K562 (cell line): Measurements from ENCODE around the gene NLE1. TPM values are rescaled to one million over a fixed set of nuclear protein-coding genes. Genes with fewer than 3 reads are reported as not detected.

Experiments
- ATAC-seq: fragments of 200-7000 bp; cut with Tn5 transposase; 3 replicates; pipeline ENCODE4 v1.9.1; 2020; ENCODE audit warnings: moderate library complexity
- BruUV-seq: library from RNA; stranded (reverse); fragments of 400-500 nt; replicated peaks from 2 replicates; lab custom pipeline; 2021; lab: Mats Ljungman, UMichigan
- CTCF ChIA-PET: fragments of 300-600 bp; formaldehyde crosslinking; extraction: SDS; loops from one replicate; lab custom pipeline; 2021; ENCODE audit warnings: low intra/inter-chr PET ratio; lab: Yijun Ruan, JAX
- POLR2A ChIA-PET: fragments of 300-600, 350-650 bp; sonication (Branson Sonifier 250); formaldehyde crosslinking; extraction: SDS; loops from one replicate; lab custom pipeline; 2021; ENCODE audit warnings: antibody characterized with exemption, inconsistent platforms; lab: Yijun Ruan, JAX
- DNase-seq, 4 experiments: peaks; one replicate each; pipeline versions ENCODE4 v3.0.0 to v3.0.0-alpha.2; 2011 to 2018; ENCODE audit warnings: low spot score in 3 of 4, mixed read lengths in 3 of 4; ENCODE audit errors: extremely low read depth in 1 of 4
- FAIRE-seq: peaks from 2 replicates; lab custom pipeline; 2011; peaks lifted over from hg19 to GRCh38; lab: Jason Lieb, UNC
- H2AFZ ChIP-seq: 2 replicates; pipeline ENCODE4 v1.6.0; 2011; ENCODE audit warnings: low read depth, low read length, control low read depth, inconsistent platforms
- H3K27ac ChIP-seq: fragments of 200-600 bp; 3 replicates; pipeline ENCODE4 v1.8.0; 2011; ENCODE audit warnings: low read depth, mild to moderate bottlenecking, control low read depth, inconsistent platforms, low read length, moderate library complexity, mixed read lengths; ENCODE audit errors: extremely low read depth
- H3K27me3 ChIP-seq, 2 experiments: fragments of 300-600 bp in 1 of 2; 2 replicates in 1 of 2; 3 replicates in 1 of 2; pipeline versions ENCODE4 v1.6.0 to v1.8.0; 2011; ENCODE audit warnings: inconsistent platforms in 2 of 2, low read length in 2 of 2, mild to moderate bottlenecking in 1 of 2, mixed read lengths in 1 of 2, moderate library complexity in 1 of 2; ENCODE audit not compliant: control insufficient read depth in 2 of 2, insufficient read depth in 2 of 2
- H3K36me3 ChIP-seq: fragments of 300-600 bp; 3 replicates; pipeline ENCODE4 v1.8.0; 2011; ENCODE audit warnings: mild to moderate bottlenecking, low read length, inconsistent platforms; ENCODE audit not compliant: control insufficient read depth, insufficient read depth
- H3K4me1 ChIP-seq, 2 experiments: fragments of 200-600 bp in 1 of 2; replicated peaks in 1 of 2; 2 replicates in 1 of 2; 3 replicates in 1 of 2; pipeline versions ENCODE4 v1.5.1 to v1.8.0; 2011; ENCODE audit warnings: inconsistent platforms in 2 of 2, low read length in 2 of 2, mild to moderate bottlenecking in 1 of 2, mixed read lengths in 1 of 2, moderate library complexity in 1 of 2; ENCODE audit not compliant: control insufficient read depth in 2 of 2, insufficient read depth in 2 of 2
- H3K4me2 ChIP-seq: 2 replicates; pipeline ENCODE4 v1.6.1; 2011; ENCODE audit warnings: low read length, control low read depth, inconsistent platforms, mixed read lengths; ENCODE audit not compliant: insufficient read depth
- H3K4me3 ChIP-seq: fragments of 200-600 bp; sonication (generic), shearing (Covaris generic); 2 replicates; pipeline ENCODE4 v1.5.1; 2016; ENCODE audit warnings: control low read depth, inconsistent platforms
- H3K79me2 ChIP-seq: fragments of 200-600 bp; 3 replicates; pipeline ENCODE4 v1.8.0; 2011; ENCODE audit warnings: low read length, inconsistent platforms; ENCODE audit not compliant: control insufficient read depth, insufficient read depth
- H3K9ac ChIP-seq, 2 experiments: 2 replicates each; pipeline versions ENCODE4 v1.6.0 to v1.6.1; 2011; ENCODE audit warnings: low read depth in 2 of 2, low read length in 2 of 2, control low read depth in 1 of 2, inconsistent platforms in 1 of 2, mild to moderate bottlenecking in 1 of 2, mixed read lengths in 1 of 2; ENCODE audit not compliant: insufficient read depth in 1 of 2
- H3K9me1 ChIP-seq: one replicate; pipeline ENCODE4 v1.6.0; 2011; ENCODE audit warnings: inconsistent platforms, mild to moderate bottlenecking, low read length, moderate library complexity; ENCODE audit not compliant: control insufficient read depth, insufficient read depth
- H3K9me3 ChIP-seq: replicated peaks from 2 replicates; pipeline ENCODE4 v1.5.1; 2011; ENCODE audit warnings: low read depth, low read length, inconsistent platforms; ENCODE audit not compliant: control insufficient read depth, insufficient read depth
- H4K20me1 ChIP-seq: replicated peaks from 2 replicates; pipeline ENCODE4 v1.6.1; 2011; ENCODE audit warnings: low read length, inconsistent platforms, mixed read lengths; ENCODE audit not compliant: control insufficient read depth, insufficient read depth
- CHD4 ChIP-seq: fragments of 200-600 bp; sonication (generic); IDR thresholded peaks from 3 replicates; pipeline ENCODE4 v1.6.1; 2012; ENCODE audit warnings: low read depth, mild to moderate bottlenecking, mixed read lengths, low read length, inconsistent platforms; ENCODE audit not compliant: insufficient read depth, insufficient replicate concordance, poor library complexity, severe bottlenecking
- NCOA2 ChIP-seq, 2 experiments: fragments of 450-650 bp; IDR thresholded peaks; 2 replicates each; pipeline ENCODE4 v1.6.1; 2018; ENCODE audit warnings: mild to moderate bottlenecking in 2 of 2, moderate library complexity in 1 of 2; ENCODE audit not compliant: partially characterized antibody in 2 of 2
- RBM25 ChIP-seq: fragments of 200-400 bp; formaldehyde crosslinking; IDR thresholded peaks from 2 replicates; pipeline ENCODE4 v1.6.1; 2018; ENCODE audit warnings: low read length, low read depth, moderate library complexity; ENCODE audit not compliant: severe bottlenecking
- TFAM ChIP-seq: fragments of 250-450 bp; sonication (Bioruptor Pico); conservative IDR thresholded peaks from 2 replicates; pipeline ENCODE4 v1.5.0; 2021; ENCODE audit warnings: mild to moderate bottlenecking, moderate library complexity
- U2AF2 ChIP-seq: fragments of 200-400 bp; formaldehyde crosslinking; optimal IDR thresholded peaks from 2 replicates; pipeline ENCODE3; 2017; ENCODE audit warnings: low read depth, mild to moderate bottlenecking, low read length
- ZFP36 ChIP-seq: fragments of 150-350 bp; IDR thresholded peaks from 2 replicates; pipeline ENCODE4 v1.6.1; 2018; ENCODE audit warnings: low read length, low read depth; ENCODE audit not compliant: partially characterized antibody
- WGBS: fragments of 100-300 bp; shearing (Covaris generic); methylation state at CpG from one replicate; pipeline ENCODE4 v1.1.6; 2016; ENCODE audit warnings: low coverage, mixed read lengths; ENCODE audit not compliant: insufficient coverage; ENCODE audit errors: missing lambda C conversion rate; 5-methylcytosine and 5-hydroxymethylcytosine counted together
- in situ Hi-C: fragments of 300-500 bp; cut with MboI; formaldehyde crosslinking; loops from 4 replicates; pipeline ENCODE4 v1.15.0; 2018; ENCODE audit warnings: inconsistent platforms, mixed read lengths
- intact Hi-C: fragments of 100-400 bp; cut with micrococcal nuclease; formaldehyde crosslinking; loops from 2 replicates; pipeline ENCODE4 v1.14.2; 2022
- polyA plus RNA-seq, 8 experiments: library from polyadenylated mRNA; depleted of rRNA in 4 of 8; stranded (reverse) in 5 of 8; unstranded in 3 of 8; fragments of >200 nt; fragmentation: Nextera tagmentation in 2 of 8; fragmentation: Illumina TruSeq in 1 of 8; extraction: Ambion mirVana in 2 of 8; extraction: Trizol in 1 of 8; gene quantifications; 2 replicates each; pipeline versions ENCODE4 v1.2.1 to v1.2.3, GENCODE V29; 2011 to 2014; ENCODE audit warnings: inconsistent platforms in 1 of 8, missing spikeins in 1 of 8
- total RNA-seq, 7 experiments: library from RNA; depleted of rRNA in 6 of 7; stranded (reverse); fragments of >200 nt in 6 of 7; fragmentation: Illumina TruSeq in 2 of 7; extraction: Trizol in 2 of 7; gene quantifications; 2 replicates each; pipeline versions ENCODE4 v1.2.1 to v1.2.3, GENCODE V29; 2011 to 2021; ENCODE audit warnings: low replicate concordance in 1 of 7

NLE1 gene
- total and polyA plus RNA-seq, 9 of the 15 experiments (the other 6 are each of a cell fraction or from before 2014, with no cell fraction given): 3.8 to 69.0 (median 29.4) TPM

DNA sequence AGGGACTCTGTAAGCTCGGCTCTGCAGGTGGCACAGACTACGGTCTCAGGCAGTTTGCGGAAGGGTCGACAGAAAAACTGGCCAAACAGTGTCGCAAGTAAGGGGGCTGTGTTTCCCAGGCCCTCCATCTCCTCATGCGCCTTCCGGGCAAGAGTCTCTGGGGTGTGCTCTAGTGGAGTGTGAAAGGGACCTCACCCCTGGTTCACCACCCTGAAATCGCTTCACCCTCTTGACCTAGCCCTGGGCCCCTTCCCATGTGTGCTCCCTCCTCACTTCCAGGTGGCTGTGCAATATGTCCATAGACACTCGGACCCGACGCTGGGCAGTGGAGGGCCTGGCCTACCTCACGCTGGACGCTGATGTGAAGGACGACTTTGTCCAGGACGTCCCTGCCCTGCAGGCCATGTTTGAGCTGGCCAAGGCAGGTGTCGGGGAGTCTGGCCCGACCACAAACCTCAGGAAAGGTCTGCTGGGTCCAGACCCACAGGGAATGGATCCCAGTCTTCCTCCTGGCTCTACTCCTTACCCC is 27.8 kb upstream of the NLE1 start (continued):
- TF ChIP-seq U2AF2 (no peak), NCOA2 (IDR thresholded peaks at IDR 0.05; ENCODE audit: partially characterized antibody in 2 of 2) (no peak), CHD4 (no peak)
- TF ChIP-seq, all 486 proteins: peak for 0

DNA sequence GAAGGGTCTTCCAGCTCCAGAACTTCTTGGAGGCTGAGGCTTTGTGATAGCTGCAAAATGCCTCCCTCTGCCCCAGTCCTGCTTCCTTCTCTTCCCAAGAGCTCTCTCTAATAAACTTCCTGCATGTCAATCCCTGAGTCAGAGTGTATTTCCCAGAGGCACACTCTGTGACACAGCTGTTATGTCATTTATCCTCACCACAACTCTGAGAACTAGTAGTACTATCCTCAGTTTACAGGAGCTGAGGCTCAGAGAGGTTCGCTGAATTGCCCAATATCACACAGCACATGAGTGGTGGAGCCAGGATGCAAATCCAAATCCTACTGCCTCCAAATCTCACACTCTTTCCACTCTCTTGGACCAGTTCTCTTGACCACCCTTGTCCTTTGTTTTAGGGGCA is 25.6 kb upstream of the NLE1 start:
- no peak for ATAC-seq
- Histone ChIP-seq H3K4me2 (no peak overlapping the region), H4K20me1 (no peaks in the 10 kb centered on the region), H3K27me3 (peaks cover 19 to 55% of the 10 kb centered on the region in 2 experiments), H3K79me2 (no peaks in the 10 kb centered on the region), H3K27ac (no peak overlapping the region), H2AFZ (no peak overlapping the region), H3K9ac (no peak overlapping the region)
- intact Hi-C loops: no loop called here
- 0% methylated on average over 1 of the region's 1 CpG for WGBS
- POLR2A ChIA-PET: interaction anchor here (0.5 to 1.4 kb wide), 3 partner anchors 10 to 778 kb away, joined by 3 to 4 read pairs (median 3); no protein-coding TSS in a partner anchor
- in situ Hi-C loops: loop anchor here (10.0 kb wide), 1 partner anchor 587 kb away; the partner anchor contains the start of gene GAS2L2
- TF ChIP-seq RBM25: peak; percentile 30
- TF ChIP-seq ZFP36: peak; percentile 39
- TF ChIP-seq TFAM: no peak
- TF ChIP-seq, all 486 proteins: peak for 2
- H3K9me1 ChIP-seq: no peaks in the 10 kb centered on the region
- no peak for DNase-seq
- H3K4me1 ChIP-seq: no peaks in the 10 kb centered on the region; a peak in 1 of 5 replicates
- H3K9me3 ChIP-seq: no peaks in the 10 kb centered on the region
- no TSS peak for BruUV-seq
- no peak overlapping the region for H3K4me3 ChIP-seq
- no peak for FAIRE-seq
- CTCF ChIA-PET: no interaction called here
- H3K36me3 ChIP-seq: no peaks in the 10 kb centered on the region
